Mesodermal cell (in vitro differentiated cells): ENCODE data around the gene BCL11A.

Experiments used
- H3K27ac ChIP-seq: 2 replicates; pipeline ENCODE4 v1.7.0; 2013; ENCODE audit warnings: mild to moderate bottlenecking, low read depth, low read length, moderate library complexity; ENCODE audit not compliant: severe bottlenecking
- H3K36me3 ChIP-seq: 2 replicates; pipeline ENCODE4 v1.7.1; 2013; ENCODE audit warnings: mild to moderate bottlenecking, low read length, moderate library complexity; ENCODE audit not compliant: control insufficient read depth, insufficient read depth
- H3K4me1 ChIP-seq: one replicate; pipeline ENCODE4 v1.7.1; 2013; ENCODE audit warnings: mild to moderate bottlenecking, low read length; ENCODE audit not compliant: insufficient read depth, control insufficient read depth, poor library complexity, severe bottlenecking
- H3K4me3 ChIP-seq: 2 replicates; pipeline ENCODE4 v1.7.0; 2013; ENCODE audit warnings: low read length, control low read depth, mild to moderate bottlenecking; ENCODE audit not compliant: insufficient read depth, poor library complexity, severe bottlenecking; ENCODE audit errors: extremely low read depth
- H3K9me3 ChIP-seq: 2 replicates; pipeline ENCODE4 v1.7.1; 2013; ENCODE audit warnings: mild to moderate bottlenecking, low read length, moderate library complexity; ENCODE audit not compliant: control insufficient read depth
- WGBS, 2 experiments: methylation state at CpG; one replicate each; pipeline ENCODE4 v1.1.5; 2013; ENCODE audit warnings: missing lambda C conversion rate in 2 of 2; ENCODE audit not compliant: insufficient coverage in 2 of 2; 5-methylcytosine and 5-hydroxymethylcytosine counted together

BCL11A gene

GRCh38 chr2:60551240-60552077 lies 2.0 kb downstream of the BCL11A start:
- no peaks in the 10 kb centered on the region for H3K9me3 ChIP-seq
- WGBS, 2 experiments = 0% methylated on average over 18 to 44 of the region's 63 CpGs

GRCh38 chr2:60550984-60551239 lies 2.5 kb downstream of the BCL11A start:
- WGBS, 2 experiments = 0% methylated on average over 1 of the region's 8 CpGs; no CpG with 5 or more reads in 1 of the 2 experiments
- H3K4me1 ChIP-seq = peaks cover 8% of the 10 kb centered on the region
- H3K4me3 ChIP-seq = peak overlapping the region; percentile 70
- no peak overlapping the region for H3K27ac ChIP-seq
- H3K9me3 ChIP-seq = no peaks in the 10 kb centered on the region
- H3K36me3 ChIP-seq = peaks cover 3% of the 10 kb centered on the region

More at GRCh38 chr2:60551240-60552077, 2.0 kb downstream of the BCL11A start:
- Histone ChIP-seq H3K4me1 (peaks cover 14% of the 10 kb centered on the region), H3K4me3 (peak overlapping the region; percentile 70), H3K27ac (no peak overlapping the region), H3K36me3 (no peaks in the 10 kb centered on the region)

DNA sequence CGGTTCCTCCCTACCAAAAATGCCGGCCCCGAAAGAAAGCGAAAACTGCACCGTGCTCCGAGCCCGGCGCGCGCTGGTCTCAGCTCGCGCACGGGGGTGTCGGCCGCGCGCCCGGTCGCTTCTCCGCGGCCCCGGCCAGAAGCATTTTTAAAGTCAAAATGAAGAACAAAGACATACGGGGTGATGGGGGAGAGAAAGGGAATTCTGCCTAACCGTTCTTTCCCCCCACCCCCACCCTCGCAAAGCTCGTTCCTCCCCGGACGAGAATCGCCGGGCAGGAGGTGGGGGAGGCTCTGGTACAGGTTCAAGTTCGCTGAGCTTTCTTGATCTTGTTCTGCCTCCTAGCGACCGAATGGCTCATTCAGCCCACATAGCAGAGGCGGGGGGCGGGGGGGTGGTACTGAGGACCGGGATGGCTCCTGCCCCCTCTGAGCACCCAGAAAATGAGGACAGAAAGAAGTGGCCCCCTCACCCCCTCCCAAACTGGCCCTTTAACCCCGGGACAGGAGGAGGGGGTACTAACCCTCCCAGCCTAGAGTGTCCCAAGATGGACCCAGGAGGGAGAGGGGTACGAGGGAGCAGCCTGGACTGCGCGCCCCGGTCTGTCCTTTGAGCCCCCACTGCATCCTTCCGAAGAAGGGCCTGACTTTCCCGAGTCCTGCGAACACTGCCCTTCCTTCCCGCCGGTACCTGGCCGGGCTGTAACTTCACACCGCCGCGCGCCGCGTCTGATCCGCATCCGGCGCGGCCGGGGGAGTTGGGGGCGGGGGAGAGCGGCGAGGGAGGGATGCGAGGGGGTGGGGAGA lies 3.1 kb downstream of the BCL11A start:
- Histone ChIP-seq H3K9me3 (no peaks in the 10 kb centered on the region), H3K36me3 (peaks cover 9% of the 10 kb centered on the region), H3K4me1 (peaks cover 6% of the 10 kb centered on the region), H3K27ac (peak overlapping the region; percentile 49), H3K4me3 (peak overlapping the region; percentile 70)
- WGBS, 2 experiments = 0% methylated on average over 2 to 26 of the region's 62 CpGs

GRCh38 chr2:60549928-60550177 lies 3.6 kb downstream of the BCL11A start:
- H3K9me3 ChIP-seq = no peaks in the 10 kb centered on the region
- 0% methylated on average over 4 of the region's 13 CpGs; no CpG with 5 or more reads in 1 of the 2 experiments for WGBS, 2 experiments
- H3K27ac ChIP-seq = peak overlapping the region; percentile 49
- peaks cover 11% of the 10 kb centered on the region for H3K36me3 ChIP-seq
- H3K4me1 ChIP-seq = peaks cover 6% of the 10 kb centered on the region
- H3K4me3 ChIP-seq = peak overlapping the region; percentile 70

DNA sequence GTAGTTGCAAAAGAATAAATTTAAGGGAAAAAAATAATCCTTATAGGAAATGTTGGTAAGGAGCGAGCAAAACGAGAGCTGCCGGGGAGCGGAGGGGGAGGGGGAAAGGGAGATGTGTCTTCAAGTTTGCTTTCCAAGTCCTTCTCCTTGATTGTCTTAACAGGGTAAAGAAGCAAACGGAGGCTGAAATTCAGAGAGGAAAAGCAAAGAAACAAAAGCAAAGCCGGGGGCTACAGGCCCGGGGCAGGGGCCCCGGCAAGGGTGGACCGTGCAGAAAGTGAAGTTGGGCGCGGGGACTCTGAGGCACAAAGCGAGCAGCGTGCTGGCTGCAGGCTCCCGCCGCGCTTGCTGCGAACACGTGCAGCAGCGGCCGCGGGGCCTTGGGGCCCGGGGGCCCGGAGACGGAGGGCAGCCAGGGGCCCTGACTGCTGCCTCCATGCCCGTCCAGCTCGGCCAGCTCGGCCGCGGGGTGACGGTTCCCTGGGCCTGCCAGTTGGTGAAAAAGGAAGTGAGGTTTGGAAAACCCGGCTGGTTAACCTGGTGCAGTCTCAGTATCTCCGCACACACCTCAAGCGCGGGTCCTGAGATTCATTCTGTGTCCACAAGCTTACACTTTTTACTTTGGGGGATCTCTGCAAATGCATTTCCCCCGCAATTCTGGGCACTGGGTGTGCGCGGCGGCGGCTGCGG lies 4.1 kb downstream of the BCL11A start:
- H3K4me3 ChIP-seq = peak overlapping the region; percentile 70
- no peak overlapping the region for H3K27ac ChIP-seq
- 1% methylated on average over 32 to 34 of the region's 40 CpGs for WGBS, 2 experiments
- peaks cover 6% of the 10 kb centered on the region for H3K4me1 ChIP-seq
- peaks cover 14% of the 10 kb centered on the region for H3K36me3 ChIP-seq
- no peaks in the 10 kb centered on the region for H3K9me3 ChIP-seq

DNA sequence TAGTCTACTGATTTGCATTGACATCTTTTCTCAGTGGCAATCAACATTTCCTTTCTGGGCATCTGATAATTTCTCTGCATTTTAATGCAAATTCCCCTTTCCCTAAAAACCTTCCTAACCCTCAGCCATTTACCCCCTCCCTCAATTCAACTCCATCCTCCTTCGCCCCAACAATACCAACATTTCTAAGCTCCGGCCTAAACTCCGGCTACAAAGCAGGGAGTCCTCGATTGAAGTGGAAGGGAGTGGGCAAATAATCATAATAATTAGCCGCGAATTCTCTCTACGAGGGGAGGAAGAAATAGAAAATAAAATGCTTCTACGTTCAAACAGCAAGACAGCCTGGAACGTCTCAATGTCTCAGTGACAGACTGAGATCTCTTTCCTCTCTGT lies 4.6 kb downstream of the BCL11A start:
- Histone ChIP-seq H3K36me3 (peaks cover 18% of the 10 kb centered on the region), H3K27ac (no peak overlapping the region), H3K9me3 (no peaks in the 10 kb centered on the region), H3K4me3 (peak overlapping the region; percentile 70), H3K4me1 (peaks cover 6% of the 10 kb centered on the region)
- WGBS, 2 experiments = 0% methylated on average over 1 of the region's 9 CpGs; no CpG with 5 or more reads in 1 of the 2 experiments

DNA sequence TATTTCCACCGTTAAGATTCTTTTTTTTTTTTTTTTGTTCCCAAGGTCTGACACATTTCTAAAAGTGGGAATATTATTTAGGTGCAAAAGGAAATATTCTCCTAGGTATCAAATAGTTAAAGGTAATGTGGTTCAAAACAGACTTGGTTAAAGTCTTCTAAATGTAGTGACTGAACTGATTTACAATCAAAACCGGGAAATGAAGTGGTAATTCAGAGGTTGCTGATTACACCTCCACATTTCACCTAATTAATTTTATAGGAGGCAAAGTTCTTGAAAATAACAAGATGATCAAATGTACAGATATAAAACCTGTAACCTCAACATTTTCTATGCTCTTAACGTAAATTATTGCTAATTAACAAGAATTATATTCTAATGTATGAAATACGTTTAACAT lies 5.1 kb downstream of the BCL11A start:
- Histone ChIP-seq H3K27ac (no peak overlapping the region), H3K4me3 (peak overlapping the region; percentile 70), H3K36me3 (peaks cover 22% of the 10 kb centered on the region), H3K9me3 (no peaks in the 10 kb centered on the region), H3K4me1 (peaks cover 6% of the 10 kb centered on the region)
- no CpG with 5 or more reads among the region's 4 CpGs for WGBS, 2 experiments

- Histone ChIP-seq H3K9me3 (no peaks in the 10 kb centered on the region), H3K27ac (no peak overlapping the region), H3K36me3 (peaks cover 24% of the 10 kb centered on the region), H3K4me1 (peaks cover 6% of the 10 kb centered on the region), H3K4me3 (no peak overlapping the region)
Observed at GRCh38 chr2:60547841-60548240, 5.6 kb downstream of the BCL11A start.

GRCh38 chr2:60546756-60547420 lies 6.6 kb downstream of the BCL11A start:
- Histone ChIP-seq H3K36me3 (peaks cover 24% of the 10 kb centered on the region), H3K9me3 (no peaks in the 10 kb centered on the region), H3K4me1 (peaks cover 6% of the 10 kb centered on the region), H3K4me3 (no peak overlapping the region), H3K27ac (no peak overlapping the region)
- WGBS, 2 experiments = 85 to 95% methylated on average over 4 to 5 of the region's 6 CpGs

GRCh38 chr2:60544954-60545560 lies 8.4 kb downstream of the BCL11A start:
- Histone ChIP-seq H3K27ac (no peak overlapping the region), H3K36me3 (peaks cover 24% of the 10 kb centered on the region), H3K9me3 (no peaks in the 10 kb centered on the region), H3K4me1 (peaks cover 6% of the 10 kb centered on the region), H3K4me3 (no peak overlapping the region)
- 65 to 67% methylated on average over 7 of the region's 9 CpGs for WGBS, 2 experiments
